Measurements from ENCODE around the gene FMNL2. TPM values are rescaled to one million over a fixed set of nuclear protein-coding genes. Genes with fewer than 3 reads are reported as not detected.

Gene FMNL2
- total and polyA plus RNA-seq, 2 experiments from 2014 or later = 16.5 to 45.4 TPM

- Histone ChIP-seq H3K9me2 (ENCODE audit: insufficient read depth) (no peaks in the 10 kb centered on the region), H3K27me3 (ENCODE audit: insufficient read depth) (no peaks in the 10 kb centered on the region), H3K27ac (ENCODE audit: low read depth) (no peak overlapping the region), H3K4me2 (no peak overlapping the region), H3K4me3 (no peak overlapping the region), H2AFZ (no peak overlapping the region), H3F3A (replicated peaks; ENCODE audit: low read depth) (no peaks in the 10 kb centered on the region), H4K20me1 (replicated peaks; ENCODE audit: insufficient read depth) (no peaks in the 10 kb centered on the region; the same call in 1 of the 2 replicates), H3K36me3 (ENCODE audit: insufficient read depth) (no peaks in the 10 kb centered on the region), H3K79me2 (replicated peaks; ENCODE audit: insufficient read depth) (peaks cover 6% of the 10 kb centered on the region; the same call in 1 of the 2 replicates), H3K4me1 (ENCODE audit: insufficient read depth) (peaks cover 4% of the 10 kb centered on the region; the same call in 1 of the 2 replicates)
- ATAC-seq (no peak), DNase-seq (ENCODE audit: low spot score) (no peak)
- Mint-ChIP-seq H3K27me3 (ENCODE audit: insufficient read depth, low read depth, poor library complexity) (peaks cover 3% of the 10 kb centered on the region), H3K36me3 (ENCODE audit: low read depth) (peaks cover 23% of the 10 kb centered on the region; the same call in 2 of the 3 replicates), H3K9me3 (no peaks in the 10 kb centered on the region), H3K27ac (no peak overlapping the region), H3K4me3 (no peak overlapping the region), H3K4me1 (peaks cover 10% of the 10 kb centered on the region)
- TF ChIP-seq NANOG (IDR thresholded peaks at IDR 0.05; ENCODE audit: borderline replicate concordance) = no peak
- no peak for TF ChIP-seq ZNF462 (CRISPR knock-in tag; IDR thresholded peaks at IDR 0.05)
- no peak for TF ChIP-seq REST (IDR thresholded peaks at IDR 0.05; ENCODE audit: unreplicated experiment)
- TF ChIP-seq STAT1 (IDR thresholded peaks at IDR 0.05; ENCODE audit: unreplicated experiment) = no peak
- no peak for TF ChIP-seq ZNF331 (CRISPR knock-in tag; IDR thresholded peaks at IDR 0.05; ENCODE audit: low read depth)
- TF ChIP-seq EZH2phosphoT487 (IDR thresholded peaks at IDR 0.05; ENCODE audit: unreplicated experiment) = no peak
- TF ChIP-seq EZH2 (IDR thresholded peaks at IDR 0.05; ENCODE audit: low read depth, unreplicated experiment) = no peak
These were observed 227.4 kb downstream of the FMNL2 start for GRCh38 chr2:152562198-152562884.
